GM18511 (cell line): ENCODE measurements around the gene FBXW4.
"Not testable (repeated sequence)": the region's sequence is repeated elsewhere in the genome, so short reads cannot be mapped to it uniquely, and the experiment has no call there.

Experiments used
- ATAC-seq: cut with Tn5 transposase; IDR thresholded peaks from one replicate; pipeline ENCODE4 v1.9.1; 2021; ENCODE audit warnings: mild to moderate bottlenecking, moderate library complexity; ENCODE audit not compliant: unreplicated experiment

FBXW4 gene

GRCh38 chr10:101617824-101618568, 77.0 kb downstream of the FBXW4 start:
- no peak for ATAC-seq

DNA sequence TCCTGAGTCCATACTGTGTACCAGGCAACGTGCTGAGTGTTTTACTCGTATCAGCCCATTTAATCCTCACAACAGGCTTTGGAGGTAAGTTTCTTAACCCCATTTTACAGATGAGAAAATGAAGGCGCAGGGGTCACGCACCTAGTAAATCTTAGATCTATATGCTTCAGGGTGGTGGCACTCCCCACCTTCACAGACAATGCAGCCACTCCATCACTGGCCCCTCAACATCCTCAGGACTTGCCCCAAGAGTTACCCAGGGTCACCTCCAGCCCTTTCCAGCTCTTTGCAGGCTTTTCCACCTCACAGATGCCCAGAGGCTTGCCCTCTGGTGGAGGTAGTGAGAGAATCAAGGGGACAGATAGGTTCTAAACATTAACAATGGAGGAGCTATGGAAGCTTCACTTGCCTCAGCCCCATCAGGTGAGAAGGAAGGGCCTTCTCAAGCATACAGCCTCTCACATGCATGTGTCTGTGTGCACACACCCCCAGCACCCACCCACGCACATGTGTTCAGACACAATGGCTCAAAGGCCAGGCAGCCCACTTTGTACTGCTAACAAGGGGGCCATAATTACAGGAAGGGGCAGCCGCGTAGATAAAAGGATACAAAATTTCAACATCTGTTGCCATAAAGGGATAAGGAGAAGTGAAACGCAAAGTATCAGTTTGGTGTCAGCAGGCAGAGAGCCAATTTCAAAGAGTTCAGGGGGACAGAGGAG, 77.7 kb downstream of the FBXW4 start:
- no peak for ATAC-seq

DNA sequence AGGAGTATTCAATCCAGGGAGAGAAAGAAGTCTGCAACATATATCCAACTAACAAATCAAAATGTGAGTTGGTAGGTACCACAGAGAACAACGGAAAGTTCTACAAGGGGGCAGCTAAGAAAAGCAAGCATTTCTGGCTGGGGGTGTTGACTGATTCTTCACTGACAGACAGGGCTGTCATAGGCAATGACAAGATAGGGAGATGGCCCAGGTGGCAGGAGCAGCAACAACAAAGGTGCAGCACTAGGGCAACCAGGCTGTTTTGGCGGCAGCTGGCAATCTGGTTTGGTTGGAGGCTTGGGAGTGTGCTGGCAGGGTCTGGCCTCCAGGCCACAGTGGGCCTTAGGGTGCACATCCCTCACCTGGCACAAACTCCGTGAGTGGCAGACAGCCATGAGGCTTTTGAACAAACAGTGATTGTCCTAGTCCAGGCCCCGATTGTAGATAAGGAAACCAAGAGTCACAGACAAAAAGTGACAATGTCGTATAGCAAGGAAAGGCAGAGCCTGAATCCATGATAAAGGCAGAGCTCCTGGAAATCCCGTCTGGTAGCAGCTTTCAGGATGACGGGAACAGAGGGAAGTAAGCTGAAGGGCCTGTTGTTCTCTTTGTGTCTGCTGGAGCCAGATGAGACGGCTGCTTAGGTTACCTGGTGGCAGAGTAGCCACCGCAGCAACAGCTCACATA, 78.4 kb downstream of the FBXW4 start:
- no peak for ATAC-seq

DNA sequence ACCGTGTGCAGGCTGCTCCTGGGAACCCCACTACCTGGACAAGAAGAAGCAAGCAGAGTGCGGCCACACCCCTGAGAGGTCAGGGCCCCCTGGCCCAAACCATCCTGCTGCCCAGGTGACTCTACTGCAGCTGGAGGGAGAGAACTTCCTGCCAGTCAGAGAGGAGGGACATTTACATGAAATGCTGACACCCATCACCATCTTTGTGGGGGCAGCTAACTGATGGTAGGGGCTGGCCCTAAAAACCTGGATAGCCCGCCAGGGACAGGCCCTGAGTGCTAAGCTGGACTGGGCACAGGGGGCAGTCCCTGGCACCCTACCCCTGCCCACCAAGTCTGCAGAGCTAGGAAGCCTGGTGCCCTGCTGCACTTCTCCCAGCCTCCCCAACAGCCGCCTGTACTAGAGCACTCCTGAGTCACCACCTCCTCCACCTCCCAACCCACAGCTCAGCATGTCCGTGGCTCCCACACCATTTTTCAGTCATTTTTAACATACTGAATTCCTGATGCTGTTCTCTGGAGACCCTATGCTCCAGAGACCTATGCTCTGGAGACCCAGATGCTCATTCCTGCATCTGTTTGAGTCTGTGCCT, 79.3 kb downstream of the FBXW4 start:
- no peak for ATAC-seq

GRCh38 chr10:101614663-101615524, 80.1 kb downstream of the FBXW4 start:
- no peak for ATAC-seq

GRCh38 chr10:101613646-101614045, 81.3 kb downstream of the FBXW4 start:
- no peak for ATAC-seq

- no peak for ATAC-seq
Measured at GRCh38 chr10:101612872-101613271, 82.1 kb downstream of the FBXW4 start.

GRCh38 chr10:101612086-101612485, 82.9 kb downstream of the FBXW4 start:
- no peak for ATAC-seq

GRCh38 chr10:101611096-101611905, 83.7 kb downstream of the FBXW4 start:
- no peak for ATAC-seq

GRCh38 chr10:101609481-101609880, 85.5 kb downstream of the FBXW4 start:
- no peak for ATAC-seq

DNA sequence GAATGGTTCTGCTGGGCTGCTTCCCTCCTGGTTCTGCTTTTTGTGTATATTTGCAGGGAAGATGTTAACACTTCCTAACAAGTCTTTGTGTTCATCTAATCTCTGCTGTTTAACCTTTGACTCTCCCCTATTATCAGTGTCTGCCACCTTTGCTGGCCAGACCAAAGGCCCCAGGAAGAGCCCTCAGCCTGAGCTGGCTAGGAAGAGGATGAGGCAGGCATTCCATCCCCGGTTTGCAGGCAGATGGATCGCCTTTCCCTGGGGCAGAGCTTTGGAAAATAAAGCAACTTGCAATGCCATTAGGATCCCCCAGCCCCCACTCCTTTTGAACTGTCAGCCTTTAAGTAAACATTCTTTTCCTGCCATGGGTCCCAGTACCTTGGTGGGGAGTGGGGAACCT, 87.8 kb downstream of the FBXW4 start:
- no peak for ATAC-seq

DNA sequence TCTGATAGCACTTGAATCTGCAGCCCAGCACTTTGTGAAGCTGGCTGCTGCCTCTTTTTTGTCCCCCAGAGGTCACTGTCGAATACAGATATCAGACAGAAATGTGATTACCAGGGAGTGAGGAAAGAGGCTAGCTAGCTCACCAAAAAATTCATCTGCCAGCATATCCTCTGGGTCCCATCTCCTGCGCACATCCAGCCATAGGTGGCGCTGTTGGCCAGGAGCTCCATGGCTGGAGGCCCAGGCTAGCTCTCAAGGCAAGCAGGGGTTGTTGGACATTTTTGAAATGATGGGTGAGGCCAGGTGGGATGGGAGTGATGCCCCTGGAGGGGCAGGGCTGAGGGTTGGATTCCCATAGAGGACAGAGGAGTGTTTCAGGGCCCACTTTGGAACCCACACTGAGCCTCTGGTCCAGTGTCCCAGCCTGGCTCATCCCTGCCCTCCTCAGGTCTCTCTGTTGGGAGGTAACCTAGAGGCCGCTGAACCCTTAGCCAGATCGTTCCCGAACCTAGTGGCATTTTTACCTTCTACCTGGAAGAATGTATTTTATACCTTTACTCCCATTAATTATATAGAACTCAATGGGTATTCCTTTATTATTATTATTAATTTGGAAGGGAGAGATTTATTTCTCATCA, 92.1 kb downstream of the FBXW4 start:
- ATAC-seq = no peak

GRCh38 chr10:101601541-101601940, 93.4 kb downstream of the FBXW4 start:
- ATAC-seq = no peak

GRCh38 chr10:101597091-101597900, 97.7 kb downstream of the FBXW4 start:
- no peak for ATAC-seq

- ATAC-seq = no peak
Measured at GRCh38 chr10:101595591-101596433, 99.2 kb downstream of the FBXW4 start.

- ATAC-seq = not testable (repeated sequence)
Measured at GRCh38 chr10:101593331-101593730, 101.6 kb downstream of the FBXW4 start.

- no peak for ATAC-seq
Measured at GRCh38 chr10:101588879-101589278, 106.1 kb downstream of the FBXW4 start.
